Liver (tissue), 3 donors: ENCODE data around the gene TNFSF15.

Experiments
- CTCF ChIP-seq: fragments of 150-350 bp; IDR thresholded peaks from 2 replicates; pipeline ENCODE4 v1.5.1; 2017; ENCODE audit warnings: improper control_type of control experiment, low read depth, low read length; ENCODE audit not compliant: missing input control
- MAX ChIP-seq: IDR thresholded peaks from 2 replicates; pipeline ENCODE4 v1.6.1; 2016; ENCODE audit warnings: antibody characterized with exemption
- NR2F2 ChIP-seq: IDR thresholded peaks from 2 replicates; pipeline ENCODE4 v1.6.1; 2016; ENCODE audit warnings: antibody characterized with exemption
- RAD21 ChIP-seq, 2 donors: IDR thresholded peaks; 2 replicates each; pipeline ENCODE4 v1.6.1; 2016; ENCODE audit warnings: antibody characterized with exemption in 2 of 2, mild to moderate bottlenecking in 2 of 2
- donor health status: healthy.
- donor health status: healthy.

- TF ChIP-seq CTCF (no peak), MAX (no peak), RAD21 (IDR thresholded peaks at IDR 0.05) (no peak), NR2F2 (no peak)
Observed at GRCh38 chr9:114829574-114830440, 24.0 kb upstream of the TNFSF15 start.
